Glomerular endothelial cell (primary cell): Measurements from ENCODE around the gene STK38. TPM values are rescaled to one million over a fixed set of nuclear protein-coding genes. Genes with fewer than 3 reads are reported as not detected.

ENCODE experiments used
- DNase-seq: peaks from one replicate; pipeline ENCODE4 v3.0.0-alpha.2; 2011; ENCODE audit warnings: low read depth, low spot score; ENCODE audit errors: extremely low read depth
- total RNA-seq: library from RNA; depleted of rRNA; stranded (reverse); fragments of >200 nt; gene quantifications from 2 replicates; pipeline ENCODE4 v1.2.3, GENCODE V29; 2015

The STK38 gene
- total RNA-seq, 1 donor from 2014 or later, result 27.0 TPM

DNA sequence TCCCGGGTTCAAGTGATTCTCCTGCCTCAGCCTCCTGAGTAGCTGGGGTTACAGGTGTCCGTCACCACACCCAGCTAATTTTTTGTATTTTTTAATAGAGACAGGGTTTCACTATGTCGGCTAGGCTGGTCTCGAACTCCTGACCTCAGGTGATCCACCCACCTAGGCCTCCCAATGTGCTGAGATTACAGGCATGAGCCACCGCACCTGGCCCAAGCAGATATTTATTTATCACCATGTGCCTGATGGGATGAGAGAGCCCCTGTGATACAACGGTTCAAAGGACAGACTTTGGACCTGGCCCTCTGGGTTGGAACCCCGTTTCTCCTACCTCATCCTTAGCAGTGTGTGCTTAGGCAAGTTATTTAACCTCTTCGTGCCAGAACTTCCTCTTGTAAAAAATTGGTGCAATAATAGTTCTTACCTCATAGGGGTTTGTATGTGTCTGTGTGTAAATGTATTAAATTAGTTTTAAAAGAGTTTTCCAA is 19.2 kb upstream of the STK38 start:
- DNase-seq, result no peak

DNA sequence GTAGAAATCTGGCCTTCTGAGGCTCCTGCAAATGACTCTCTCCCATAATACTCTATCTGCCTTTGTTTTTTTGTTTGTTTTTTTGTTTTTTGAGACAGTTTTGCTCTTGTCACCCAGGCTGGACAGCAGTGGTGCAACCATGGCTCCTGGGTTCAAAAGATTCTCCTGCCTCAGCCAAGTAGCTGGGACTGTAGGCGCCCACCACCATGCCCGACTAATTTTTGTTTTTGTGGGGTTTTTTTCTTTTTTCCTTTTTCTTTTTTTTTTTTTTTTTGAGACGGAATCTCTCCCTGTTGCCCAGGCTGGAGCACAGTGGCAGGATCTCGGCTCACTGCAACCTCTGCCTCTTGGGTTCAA is 16.6 kb upstream of the STK38 start:
- no peak for DNase-seq

DNA sequence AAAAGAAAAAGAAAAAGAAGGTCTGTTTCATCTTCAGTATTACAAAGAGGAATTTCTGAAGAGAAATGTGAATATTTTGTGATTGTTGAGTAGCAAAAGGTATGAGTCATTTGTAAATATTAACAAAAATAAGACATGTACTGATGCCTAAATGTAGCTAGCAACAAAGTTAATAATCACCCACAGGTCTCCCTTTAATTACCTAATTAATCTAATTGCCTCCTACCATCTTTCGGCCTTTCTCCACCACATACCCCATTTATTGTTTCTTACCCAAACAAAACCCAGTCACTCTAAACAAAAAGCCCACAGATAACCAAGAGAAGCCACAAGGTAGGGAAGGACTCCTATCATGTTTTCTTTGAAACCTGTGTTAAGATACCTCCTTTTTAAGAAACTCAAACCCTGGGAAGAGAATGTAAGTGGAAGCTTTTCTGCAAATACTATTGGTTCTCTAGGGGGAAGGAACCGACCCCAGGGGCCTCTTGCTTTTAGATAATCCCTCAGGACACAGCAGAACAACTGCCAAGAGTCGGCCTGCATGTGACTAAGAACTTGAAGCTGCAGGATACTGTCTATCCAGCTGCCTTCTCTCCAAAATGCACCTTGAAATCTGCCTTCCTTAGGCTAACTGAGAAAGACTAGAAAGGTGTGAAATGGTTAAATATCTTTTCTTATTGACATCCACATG is 16.1 kb upstream of the STK38 start:
- no peak for DNase-seq

DNA sequence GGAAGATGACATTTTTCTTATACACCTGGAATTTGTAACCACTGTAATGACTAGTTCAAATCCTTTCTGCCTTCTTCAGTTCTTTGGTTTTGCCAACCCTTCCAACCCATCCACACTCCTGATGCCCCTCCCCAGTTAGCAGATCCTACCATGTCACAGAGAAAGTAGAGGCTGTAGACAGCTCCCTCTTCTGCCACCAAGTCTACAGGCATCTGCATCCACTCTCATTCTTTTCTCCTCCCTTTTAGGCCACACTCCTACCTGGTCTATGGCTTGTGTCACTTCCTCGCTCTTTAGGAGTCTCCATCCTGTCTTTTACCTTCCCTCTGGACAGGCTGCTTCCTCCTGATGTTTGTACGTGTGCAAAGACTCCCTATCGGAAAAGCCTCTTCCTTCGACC is 13.5 kb upstream of the STK38 start:
- no peak for DNase-seq

DNA sequence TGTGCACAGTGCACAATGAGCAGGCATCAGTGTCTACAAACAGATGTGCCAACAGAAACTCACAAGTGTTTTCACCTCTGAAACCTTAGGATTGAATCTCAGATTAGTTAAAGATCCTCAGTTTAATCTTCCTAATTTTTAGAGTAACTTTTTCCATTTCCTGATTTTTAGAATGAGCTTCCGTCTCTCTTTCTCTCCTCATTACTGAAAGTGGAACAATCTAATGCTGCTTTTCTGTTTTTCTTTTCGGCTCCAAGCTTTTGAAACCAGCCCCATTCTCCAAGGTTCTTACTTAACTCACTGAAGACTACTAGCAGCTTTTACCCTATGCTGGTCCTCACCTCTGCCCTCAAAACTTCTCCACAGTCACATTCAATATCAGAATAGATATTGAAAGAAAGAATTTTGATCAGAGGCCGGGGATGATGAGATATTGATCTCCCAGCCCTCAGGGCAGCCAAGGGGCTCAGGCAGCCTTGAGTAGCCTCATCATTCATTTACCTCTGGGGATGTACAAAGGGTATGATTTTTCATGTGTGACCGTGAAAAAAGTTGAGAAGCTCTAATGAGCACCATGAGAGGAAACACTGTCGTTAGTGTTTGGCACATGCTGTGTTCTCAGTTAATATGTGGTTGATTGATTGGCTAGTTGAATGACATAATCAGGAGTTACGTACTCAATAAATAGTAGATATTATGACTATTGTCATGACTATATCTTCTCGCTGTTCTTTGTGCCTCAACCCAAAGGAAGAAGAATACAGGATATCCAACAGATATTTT is 11.9 kb upstream of the STK38 start:
- no peak for DNase-seq

DNA sequence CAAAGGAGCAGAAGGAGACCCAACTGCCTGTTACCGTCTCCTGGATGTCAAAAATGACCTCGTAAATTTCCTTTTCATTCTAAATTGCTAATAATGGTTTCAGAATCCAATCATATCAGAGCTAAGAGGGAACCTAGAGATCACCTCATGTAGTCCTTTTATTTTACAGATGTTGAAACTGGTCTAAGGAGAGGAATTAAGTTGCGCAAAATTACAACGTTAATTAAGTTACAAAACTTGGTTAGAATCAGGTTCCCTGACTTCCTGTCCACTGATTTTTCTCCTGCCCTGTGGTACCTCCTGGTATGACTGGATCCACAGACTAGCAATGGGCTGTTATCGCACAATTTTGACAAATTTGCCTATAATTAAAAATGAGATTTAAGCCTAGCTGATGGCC is 9.0 kb upstream of the STK38 start:
- DNase-seq, result no peak

DNA sequence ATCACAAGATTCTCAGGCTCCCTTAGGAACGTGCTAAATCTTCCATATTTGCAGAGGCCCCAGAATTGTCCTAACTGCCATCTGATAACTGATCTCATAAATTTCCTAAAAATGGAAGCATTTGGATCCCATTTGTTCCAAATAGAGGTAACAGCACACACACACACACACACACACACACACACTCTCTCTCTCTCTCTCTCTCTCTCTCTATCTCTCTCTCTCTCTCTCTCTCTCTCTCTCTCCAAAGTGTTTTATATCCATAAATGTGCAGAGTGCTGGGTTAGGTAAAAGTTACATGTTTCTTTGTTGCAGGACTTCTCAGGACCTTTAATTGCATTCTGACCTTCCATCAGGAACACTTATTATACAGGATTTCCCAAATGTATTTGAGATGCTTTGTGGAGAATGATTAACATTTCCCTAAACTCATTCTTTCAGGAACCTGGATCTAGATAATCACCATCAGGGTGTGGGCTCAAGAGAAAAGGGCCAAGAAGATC is 8.5 kb upstream of the STK38 start:
- no peak for DNase-seq

DNA sequence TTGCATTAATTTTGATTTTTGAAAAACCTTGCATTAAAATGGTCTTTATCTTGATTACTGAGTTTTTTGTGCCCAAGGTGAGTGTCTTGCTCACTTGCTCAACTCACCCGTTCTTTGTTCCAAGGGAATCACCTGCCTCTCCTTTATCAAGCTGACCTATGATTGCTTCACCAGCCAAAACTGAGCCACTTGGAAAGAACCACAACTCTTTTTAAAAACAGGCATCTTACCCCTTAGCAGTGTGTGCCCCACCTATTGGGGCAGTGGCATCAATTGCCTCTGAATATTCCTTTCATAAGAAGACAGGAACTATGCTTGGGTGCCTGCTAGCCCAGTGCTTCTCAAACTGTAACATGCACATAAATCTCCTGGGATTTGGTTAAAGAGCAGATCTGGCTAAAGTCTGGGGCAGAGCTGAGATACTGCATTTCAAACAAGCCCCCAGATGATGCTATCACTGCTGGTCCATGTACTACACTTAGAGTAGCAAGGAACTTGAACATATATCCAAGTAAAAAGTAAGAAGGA is 3.3 kb upstream of the STK38 start:
- DNase-seq, result no peak

DNA sequence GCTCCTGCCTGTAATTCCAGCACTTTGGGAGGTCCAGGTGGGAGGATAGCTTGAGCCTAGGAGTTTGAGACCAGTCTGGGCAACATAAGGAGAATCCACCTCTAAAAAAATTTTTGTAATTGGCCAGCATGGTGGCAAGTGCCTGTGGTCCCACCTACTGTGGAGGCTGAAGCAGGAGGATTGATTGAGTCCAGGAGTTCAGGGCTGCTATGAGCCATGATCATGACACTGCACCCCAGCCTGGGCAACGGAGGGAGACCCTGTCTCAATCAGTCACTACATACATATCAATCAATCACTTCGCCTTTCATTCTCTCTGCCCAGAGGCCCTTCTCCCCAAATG is 1.1 kb upstream of the STK38 start:
- no peak for DNase-seq

DNA sequence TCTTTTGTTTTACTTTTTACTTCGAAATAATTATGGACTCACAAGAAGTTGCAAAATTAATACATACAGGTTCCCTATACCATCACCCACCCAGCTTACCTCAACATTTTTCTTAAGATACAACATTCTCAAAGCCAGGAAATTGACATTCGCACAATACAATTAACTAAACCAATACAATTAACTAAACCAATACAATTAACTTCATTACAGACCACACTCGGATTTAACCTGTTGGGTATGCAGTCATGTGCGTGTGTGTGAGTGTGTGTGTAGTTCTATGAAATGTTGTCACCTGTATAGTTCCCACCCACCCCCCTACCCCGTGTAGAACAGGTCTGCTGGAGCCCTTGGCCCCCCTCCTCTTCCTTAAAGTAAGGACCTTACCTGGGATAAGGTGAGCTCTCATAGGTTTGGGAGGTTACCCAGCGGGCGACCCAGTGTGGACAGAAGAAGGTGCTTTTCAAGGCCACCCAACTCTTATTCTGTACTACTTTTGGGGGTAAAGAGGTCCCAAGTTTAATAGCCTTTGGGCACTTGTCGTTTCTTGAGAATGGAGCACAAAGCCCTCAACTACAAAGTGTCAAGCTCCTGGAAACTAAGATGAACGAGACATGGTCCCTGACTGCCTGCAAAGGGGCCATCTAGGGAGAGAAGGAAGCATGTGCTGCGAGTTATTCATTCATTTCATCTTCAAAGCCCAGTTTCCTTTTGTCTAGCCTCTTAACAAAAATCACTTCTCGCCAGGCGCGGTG is 544 bp upstream of the STK38 start:
- no peak for DNase-seq

DNA sequence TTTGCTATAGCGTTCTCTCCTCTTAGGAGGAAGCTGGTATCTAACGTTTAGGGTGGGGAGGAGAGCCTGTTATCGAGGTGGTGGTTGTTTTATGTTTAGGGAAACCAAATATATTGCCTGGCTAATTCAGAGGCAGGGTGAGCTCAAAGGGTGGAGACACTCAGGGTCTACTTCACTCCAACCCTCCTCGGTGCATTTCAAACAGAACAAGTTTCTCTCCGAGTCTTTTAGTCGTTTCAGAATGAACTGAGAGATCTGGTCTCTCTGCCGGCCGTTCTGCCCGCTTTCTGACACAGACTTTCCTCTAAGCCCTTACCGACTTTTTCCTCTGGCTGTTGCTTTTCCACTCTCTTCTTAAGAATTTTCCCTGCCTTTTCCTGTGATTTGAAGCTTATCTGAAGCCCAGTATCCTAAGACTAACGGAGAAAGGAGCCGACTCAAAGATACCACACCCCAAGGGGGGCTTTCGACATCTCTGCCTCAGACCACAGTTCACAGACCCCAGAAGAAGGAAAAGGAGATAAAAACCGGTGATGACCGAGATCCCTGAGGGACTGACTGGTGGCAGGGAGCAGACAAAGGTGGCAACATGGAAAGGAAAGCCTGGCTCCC is 865 bp downstream of the STK38 start:
- DNase-seq, result no peak

DNA sequence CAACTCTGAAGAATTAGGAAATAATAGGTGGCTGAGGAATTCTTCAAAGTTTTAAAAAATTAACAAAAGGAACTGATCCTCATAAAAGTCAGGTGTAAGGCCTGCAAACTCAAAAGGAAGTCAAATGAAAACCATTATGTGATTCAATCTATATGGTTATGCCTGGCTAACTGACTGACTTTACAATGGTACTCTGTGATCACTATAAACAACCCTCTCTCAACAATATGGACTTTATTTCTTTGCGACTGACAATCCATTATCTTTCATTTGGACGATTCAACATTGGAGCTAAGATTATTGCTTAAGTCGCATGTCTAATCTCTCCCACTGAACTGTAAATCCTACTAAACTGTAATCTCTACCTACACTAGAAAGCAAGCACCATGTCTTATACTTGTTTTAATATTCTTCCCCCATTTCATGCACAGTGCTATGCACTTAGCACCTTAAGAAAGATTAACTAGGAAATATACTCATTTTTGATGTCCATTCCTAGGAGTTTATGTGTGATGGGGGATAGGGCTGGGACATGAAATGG is 1.4 kb downstream of the STK38 start:
- no peak for DNase-seq

DNA sequence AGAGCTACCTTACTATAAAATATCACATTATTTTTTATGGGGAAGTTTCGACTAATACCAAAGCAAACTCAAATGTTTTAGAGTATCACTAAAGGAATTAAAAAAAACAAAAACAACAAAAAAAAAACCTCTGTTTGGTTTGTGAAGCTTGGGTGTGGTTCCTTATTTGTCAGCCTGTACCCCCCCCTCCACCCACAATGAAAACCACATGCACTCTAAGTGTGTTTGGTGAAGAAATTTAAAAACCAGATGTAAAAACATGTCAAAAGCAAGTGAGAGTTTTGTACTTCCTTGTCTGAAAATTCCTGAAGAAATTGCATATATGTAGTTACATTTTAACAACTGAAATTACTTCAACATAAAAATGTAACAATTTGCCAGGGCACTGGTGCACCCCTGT is 3.1 kb downstream of the STK38 start:
- DNase-seq, result no peak

DNA sequence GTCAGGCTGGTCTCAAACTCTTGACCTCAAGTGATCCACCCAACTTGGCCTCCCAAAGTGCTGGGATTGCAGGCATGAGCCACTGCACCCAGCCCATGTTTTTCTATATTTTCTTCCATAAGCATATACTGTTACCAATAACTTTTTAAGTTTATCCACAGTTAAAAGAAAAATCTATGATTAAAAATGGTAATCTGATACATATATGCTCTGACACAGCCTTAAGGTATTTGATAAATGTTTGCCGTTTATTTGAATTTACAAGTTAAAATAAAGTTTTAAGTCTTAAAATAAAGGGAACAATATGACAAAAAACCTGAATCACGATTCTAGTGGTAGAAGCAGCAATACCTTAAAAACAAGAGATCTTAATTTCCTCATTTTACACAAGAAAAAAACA is 5.2 kb downstream of the STK38 start:
- DNase-seq, result no peak

DNA sequence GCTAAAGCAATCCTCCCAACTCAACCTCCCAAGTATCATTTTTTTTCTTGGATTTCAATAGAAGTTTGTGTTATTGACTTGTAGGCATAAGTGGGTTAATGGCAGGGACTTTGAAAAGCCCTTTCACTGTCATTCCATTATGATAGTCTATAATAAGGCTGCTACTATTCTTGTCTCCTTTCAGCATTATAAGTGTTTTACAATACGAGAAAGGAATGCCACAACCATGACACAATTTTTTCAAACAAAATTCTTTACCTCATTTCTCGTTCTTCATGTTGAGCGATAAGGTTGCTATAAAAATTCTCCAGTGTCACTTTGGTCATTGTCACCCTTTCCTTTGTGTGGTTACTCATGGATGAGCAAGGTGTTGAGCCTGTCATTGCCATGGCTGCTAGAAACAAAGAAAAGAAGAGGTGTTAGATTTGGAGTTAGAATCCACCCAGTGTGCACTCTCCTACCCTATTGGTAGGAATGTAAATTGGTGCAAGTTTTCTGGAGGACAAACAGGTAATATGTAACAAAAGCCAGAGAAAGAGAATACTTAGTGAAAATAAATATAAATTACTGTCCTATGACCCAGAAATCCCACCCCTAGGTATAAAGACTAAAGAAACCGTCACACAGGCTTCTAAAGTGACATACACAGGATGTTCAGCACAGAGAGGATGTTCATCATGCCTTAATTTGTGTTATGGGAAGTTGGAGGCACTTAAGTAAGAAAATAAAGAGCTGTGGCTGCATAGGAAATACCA is 7.3 kb downstream of the STK38 start:
- no peak for DNase-seq

DNA sequence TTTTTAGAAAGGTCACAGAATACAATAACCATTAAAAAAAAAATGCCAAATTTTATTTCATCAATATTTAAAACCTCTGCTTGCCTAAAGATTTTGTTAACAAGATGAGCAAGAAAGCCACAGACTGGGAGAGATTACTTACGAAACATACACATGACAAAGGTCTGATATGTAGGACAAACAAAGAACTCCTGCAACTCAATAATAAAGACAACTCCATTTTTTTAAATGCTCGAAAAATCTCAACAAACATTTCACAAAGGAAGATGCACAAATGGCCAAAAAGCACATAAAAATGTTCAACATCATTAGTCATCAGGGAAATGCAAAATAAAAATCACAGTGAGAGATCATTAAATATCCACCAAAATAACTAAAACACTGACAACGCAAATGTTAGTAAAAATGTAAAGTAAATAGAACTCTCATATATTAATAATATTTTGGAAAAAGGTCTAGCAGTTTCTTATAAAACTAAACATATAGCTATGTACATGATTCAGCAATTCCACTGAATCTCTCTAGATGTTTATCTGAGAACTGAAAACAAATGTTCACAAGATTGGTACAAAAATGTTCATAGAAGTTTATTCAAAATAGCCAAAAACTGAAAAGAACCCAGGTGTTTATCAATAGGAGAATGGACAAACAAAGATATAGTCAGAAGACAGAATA is 10.3 kb downstream of the STK38 start:
- no peak for DNase-seq

DNA sequence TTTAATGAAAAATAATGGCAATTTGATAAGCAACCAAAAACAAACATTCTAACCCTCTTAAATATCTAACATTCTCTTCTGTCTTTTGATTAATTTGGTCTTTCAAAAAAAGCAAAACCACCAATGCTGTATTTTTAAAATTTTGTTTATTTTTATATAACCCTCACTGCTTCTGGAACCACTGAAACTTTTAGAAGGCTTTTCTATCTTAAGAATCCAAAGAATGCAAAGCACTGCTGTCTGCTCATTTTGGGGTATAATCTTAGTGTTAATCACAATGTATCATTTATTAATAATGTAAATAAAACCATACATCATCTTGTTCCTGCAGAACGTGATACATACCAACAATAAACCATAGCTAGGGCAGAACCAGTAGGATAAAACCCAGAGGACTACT is 14.0 kb downstream of the STK38 start:
- DNase-seq, result no peak

DNA sequence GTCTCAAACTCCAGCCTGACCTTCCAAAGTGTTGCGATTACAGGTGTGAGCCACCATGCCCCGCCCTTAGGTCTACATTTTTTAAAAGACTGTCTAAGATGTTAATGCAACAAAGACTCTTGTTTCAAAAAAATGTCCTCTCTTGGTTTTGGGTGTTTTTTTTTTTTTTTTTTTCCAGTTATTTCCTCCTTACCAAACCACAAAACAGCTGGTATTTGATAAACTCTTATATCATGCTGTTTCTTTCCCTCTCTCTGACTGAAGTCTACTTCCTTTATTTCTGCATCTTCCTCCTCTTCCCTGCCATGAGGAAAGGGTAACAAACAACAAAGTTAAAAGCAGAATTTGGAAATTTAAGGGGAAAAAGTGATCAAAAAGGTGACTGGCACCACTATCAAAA is 21.2 kb downstream of the STK38 start:
- no peak for DNase-seq

DNA sequence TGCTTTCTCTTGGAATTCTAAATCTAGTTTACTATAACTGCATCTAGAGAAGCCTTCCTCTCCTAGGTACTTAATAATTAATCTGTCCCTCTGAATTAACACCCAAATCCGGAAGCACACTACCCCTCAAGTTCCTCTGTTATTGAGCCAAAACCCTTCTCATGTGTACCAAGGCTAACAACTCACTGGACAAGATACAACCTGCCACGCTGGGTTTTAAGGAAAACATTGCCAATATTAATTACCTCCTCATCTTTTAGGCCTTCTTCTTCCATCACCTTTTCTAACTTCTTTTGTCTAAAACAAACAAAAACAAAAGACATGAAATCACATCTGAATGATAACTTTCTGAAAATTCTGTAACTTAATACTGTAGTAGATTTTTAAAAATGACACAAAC is 21.9 kb downstream of the STK38 start:
- DNase-seq, result no peak
